Gastroesophageal sphincter (tissue), 4 donors: ENCODE results near the gene ZBED4. TPM values are rescaled to one million over a fixed set of nuclear protein-coding genes. Genes with fewer than 3 reads are reported as not detected.

Experiments used
- ATAC-seq: fragments of 150-250 bp; one replicate; pipeline ENCODE4 v1.9.1; 2016; ENCODE audit warnings: mild to moderate bottlenecking, moderate library complexity
- H3K27ac ChIP-seq, 4 donors: fragments of 200-600 bp; sonication (generic) in 3 of 4; 1 replicate in 3 of 4; 2 replicates in 1 of 4; pipeline ENCODE4 v1.5.1; 2016 to 2019
- H3K27me3 ChIP-seq: fragments of 200-600 bp; sonication (generic); one replicate; pipeline ENCODE4 v1.5.1; 2019
- H3K36me3 ChIP-seq, 2 donors: fragments of 200-600 bp; sonication (generic); one replicate each; pipeline ENCODE4 v1.5.1; 2019; ENCODE audit warnings: control low read depth in 1 of 2
- H3K4me1 ChIP-seq, 3 donors: fragments of 200-600 bp; sonication (generic); 1 replicate in 2 of 3; 2 replicates in 1 of 3; pipeline ENCODE4 v1.5.1; 2016 to 2019; ENCODE audit warnings: control low read depth in 2 of 3
- H3K4me3 ChIP-seq, 2 donors: fragments of 200-600 bp; sonication (generic); one replicate each; pipeline ENCODE4 v1.5.1; 2019; ENCODE audit warnings: mild to moderate bottlenecking in 1 of 2, moderate library complexity in 1 of 2
- H3K9me3 ChIP-seq, 3 donors: fragments of 200-600 bp; sonication (generic); one replicate each; pipeline ENCODE4 v1.5.1; 2017 to 2019; ENCODE audit warnings: control low read depth in 2 of 3
- EP300 ChIP-seq: sonication (generic); formaldehyde crosslinking; IDR thresholded peaks from one replicate; pipeline ENCODE4 v1.6.1; 2017; ENCODE audit warnings: antibody characterized with exemption, mild to moderate bottlenecking
- POLR2A ChIP-seq, 2 donors: fragments of 450-650 bp; IDR thresholded peaks; one replicate each; pipeline ENCODE4 v1.6.1; 2017; ENCODE audit warnings: antibody characterized with exemption in 2 of 2, mild to moderate bottlenecking in 2 of 2, moderate library complexity in 1 of 2
- POLR2AphosphoS5 ChIP-seq: sonication (generic); formaldehyde crosslinking; IDR thresholded peaks from one replicate; pipeline ENCODE4 v1.6.1; 2017; ENCODE audit warnings: antibody characterized with exemption
- WGBS, 2 donors: methylation state at CpG; one replicate each; pipeline ENCODE4 v1.1.5; 2018; ENCODE audit warnings: low coverage in 1 of 2; 5-methylcytosine and 5-hydroxymethylcytosine counted together
- total RNA-seq, 4 donors: library from RNA; depleted of rRNA; stranded (reverse); fragments of >200 nt; gene quantifications; one replicate each; pipeline ENCODE4 v1.1.0, GENCODE V29; 2016
- TF ChIP-seq, protein P1 (sequence below), 4 experiments: fragments of 200-600 bp in 2 of 4; fragments of 450-650 bp in 2 of 4; sonication (generic) in 1 of 4; IDR thresholded peaks; one replicate each; pipeline ENCODE4 v1.5.1; 2017 to 2019; ENCODE audit warnings: antibody characterized with exemption in 4 of 4, mild to moderate bottlenecking in 2 of 4, moderate library complexity in 2 of 4

ZBED4 gene
- total RNA-seq, 4 donors from 2014 or later = 6.9 to 12.3 (median 7.1) TPM

DNA sequence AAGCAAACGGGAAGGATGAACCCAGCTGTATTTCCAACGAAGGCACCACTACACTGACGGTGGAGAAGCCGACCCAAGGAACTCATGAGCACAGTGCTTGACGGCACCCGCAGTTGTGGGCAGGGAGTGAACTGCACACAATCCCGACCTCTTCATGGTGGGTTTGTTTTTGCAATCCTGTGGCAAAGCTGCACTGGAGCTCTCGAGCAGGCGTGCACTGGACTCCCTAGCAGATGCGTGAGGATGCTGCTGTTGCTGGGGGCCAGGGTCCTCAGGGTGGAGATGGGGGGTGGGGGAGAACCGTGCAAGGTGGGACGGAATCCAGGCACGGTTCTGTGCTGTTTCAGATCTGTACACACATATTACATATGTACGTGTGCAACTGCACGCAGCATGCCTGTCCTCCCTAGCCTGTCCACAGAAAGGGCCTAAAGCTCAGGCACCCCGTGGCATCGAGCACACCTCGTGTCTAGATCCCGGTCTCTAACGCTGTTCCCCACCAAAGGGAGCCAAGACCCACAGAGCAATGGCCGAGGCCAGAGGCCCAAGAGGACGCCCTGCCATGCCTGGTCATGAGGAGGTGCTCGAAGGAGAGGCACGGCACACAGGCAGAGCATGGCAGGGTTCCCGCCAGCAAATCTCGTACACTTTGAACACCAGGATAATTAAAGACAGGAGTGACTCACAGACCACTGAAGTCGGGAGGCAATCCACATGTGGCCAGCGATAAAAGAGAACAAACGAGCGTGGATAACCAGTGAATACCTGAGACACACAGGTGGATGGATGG, 47.0 kb downstream of the ZBED4 start:
- no peaks in the 10 kb centered on the region for H3K4me1 ChIP-seq
- no peak overlapping the region for H3K4me3 ChIP-seq
- TF ChIP-seq EP300 = no peak
- TF ChIP-seq, protein P1, sequence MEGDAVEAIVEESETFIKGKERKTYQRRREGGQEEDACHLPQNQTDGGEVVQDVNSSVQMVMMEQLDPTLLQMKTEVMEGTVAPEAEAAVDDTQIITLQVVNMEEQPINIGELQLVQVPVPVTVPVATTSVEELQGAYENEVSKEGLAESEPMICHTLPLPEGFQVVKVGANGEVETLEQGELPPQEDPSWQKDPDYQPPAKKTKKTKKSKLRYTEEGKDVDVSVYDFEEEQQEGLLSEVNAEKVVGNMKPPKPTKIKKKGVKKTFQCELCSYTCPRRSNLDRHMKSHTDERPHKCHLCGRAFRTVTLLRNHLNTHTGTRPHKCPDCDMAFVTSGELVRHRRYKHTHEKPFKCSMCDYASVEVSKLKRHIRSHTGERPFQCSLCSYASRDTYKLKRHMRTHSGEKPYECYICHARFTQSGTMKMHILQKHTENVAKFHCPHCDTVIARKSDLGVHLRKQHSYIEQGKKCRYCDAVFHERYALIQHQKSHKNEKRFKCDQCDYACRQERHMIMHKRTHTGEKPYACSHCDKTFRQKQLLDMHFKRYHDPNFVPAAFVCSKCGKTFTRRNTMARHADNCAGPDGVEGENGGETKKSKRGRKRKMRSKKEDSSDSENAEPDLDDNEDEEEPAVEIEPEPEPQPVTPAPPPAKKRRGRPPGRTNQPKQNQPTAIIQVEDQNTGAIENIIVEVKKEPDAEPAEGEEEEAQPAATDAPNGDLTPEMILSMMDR (IDR thresholded peaks at IDR 0.05) = no peak
- TF ChIP-seq POLR2AphosphoS5 = no peak
- TF ChIP-seq POLR2A (IDR thresholded peaks at IDR 0.05) = no peak
- WGBS, 2 donors = 70 to 73% methylated on average over 7 to 11 of the region's 30 CpGs
- H3K36me3 ChIP-seq = peaks cover 0 to 84% of the 10 kb centered on the region in 2 donors
- H3K27ac ChIP-seq = no peak overlapping the region
- no peaks in the 10 kb centered on the region for H3K9me3 ChIP-seq
- H3K27me3 ChIP-seq = no peaks in the 10 kb centered on the region
- ATAC-seq = no peak

GRCh38 chr22:49901457-49901856, 47.8 kb downstream of the ZBED4 start:
- Histone ChIP-seq H3K36me3 (peaks cover 0 to 92% of the 10 kb centered on the region in 2 donors), H3K4me3 (no peak overlapping the region), H3K9me3 (no peaks in the 10 kb centered on the region), H3K27ac (no peak overlapping the region), H3K27me3 (no peaks in the 10 kb centered on the region), H3K4me1 (no peaks in the 10 kb centered on the region)
- 83 to 98% methylated on average over 5 to 6 of the region's 11 CpGs for WGBS, 2 donors
- no peak for TF ChIP-seq POLR2AphosphoS5
- TF ChIP-seq EP300 = no peak
- no peak for TF ChIP-seq POLR2A (IDR thresholded peaks at IDR 0.05)
- TF ChIP-seq, protein P1 (IDR thresholded peaks at IDR 0.05) = no peak
- no peak for ATAC-seq

DNA sequence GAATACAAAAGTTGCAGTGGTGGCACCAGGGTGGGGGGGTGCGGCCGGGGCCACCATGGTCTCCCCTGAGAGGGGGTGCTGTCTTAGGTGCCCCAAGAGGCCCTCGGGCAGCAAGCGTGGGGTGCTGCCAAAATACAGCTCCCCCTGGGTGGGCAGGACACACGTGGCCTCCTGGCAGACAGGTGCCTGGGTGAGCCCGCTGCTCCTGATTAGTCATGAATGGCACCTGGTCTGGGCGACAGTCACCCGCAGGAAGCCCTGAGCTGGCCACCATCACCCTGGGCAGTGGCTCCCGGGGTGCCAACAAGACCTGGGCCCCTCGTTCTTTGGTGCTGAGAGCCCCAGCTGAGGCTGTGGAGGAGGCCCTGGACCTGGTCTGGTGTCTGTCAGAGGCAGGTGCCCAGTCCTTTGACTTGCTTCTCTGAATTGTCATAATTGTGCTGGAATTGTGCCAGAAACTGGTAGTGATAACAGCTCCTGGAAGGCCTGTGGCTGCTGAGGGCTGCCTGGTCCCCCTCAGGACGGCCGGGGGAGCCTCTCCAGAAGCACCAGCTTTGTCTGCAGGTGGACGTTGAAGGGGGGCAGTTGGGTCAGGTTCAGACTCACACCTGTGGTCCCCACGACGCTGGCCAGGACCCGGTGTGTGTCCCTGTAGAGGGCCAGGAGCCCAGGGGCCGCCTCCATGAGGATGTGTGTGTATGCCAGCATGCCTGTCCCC, 49.8 kb downstream of the ZBED4 start:
- no peak for ATAC-seq
- Histone ChIP-seq H3K4me1 (no peaks in the 10 kb centered on the region), H3K4me3 (no peak overlapping the region), H3K36me3 (peaks cover 0 to 98% of the 10 kb centered on the region in 2 donors), H3K9me3 (no peaks in the 10 kb centered on the region), H3K27me3 (no peaks in the 10 kb centered on the region), H3K27ac (no peak overlapping the region)
- TF ChIP-seq POLR2AphosphoS5 (no peak), EP300 (no peak), POLR2A (IDR thresholded peaks at IDR 0.05) (no peak)
- TF ChIP-seq, protein P1 (IDR thresholded peaks at IDR 0.05) = no peak
- WGBS, 2 donors = 87% methylated on average over 3 of the region's 17 CpGs; no CpG with 5 or more reads in 1 of the 2 donors

DNA sequence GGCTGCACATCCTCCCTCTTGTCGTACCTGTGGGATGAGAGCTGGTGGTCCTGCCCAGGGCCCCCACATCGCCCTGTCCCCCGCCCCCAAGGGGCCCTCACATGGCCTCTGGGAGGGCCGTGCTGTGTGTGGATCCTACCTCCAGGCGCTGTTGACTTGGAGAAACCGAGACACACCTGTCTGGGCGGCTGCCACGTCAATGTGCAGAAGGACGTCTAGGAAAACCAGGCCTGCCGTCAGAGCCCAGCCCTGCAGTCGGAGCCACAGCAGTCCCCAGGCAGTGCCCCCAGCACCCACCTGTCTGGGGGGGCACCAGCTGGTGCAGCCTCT, 50.4 kb downstream of the ZBED4 start:
- ATAC-seq = no peak
- Histone ChIP-seq H3K36me3 (peaks cover 0 to 98% of the 10 kb centered on the region in 2 donors), H3K9me3 (no peaks in the 10 kb centered on the region), H3K4me3 (no peak overlapping the region), H3K4me1 (no peaks in the 10 kb centered on the region), H3K27ac (no peak overlapping the region), H3K27me3 (no peaks in the 10 kb centered on the region)
- TF ChIP-seq POLR2A (IDR thresholded peaks at IDR 0.05) (no peak), EP300 (no peak), POLR2AphosphoS5 (no peak)
- TF ChIP-seq, protein P1 (IDR thresholded peaks at IDR 0.05) = no peak
- no CpG with 5 or more reads among the region's 11 CpGs for WGBS, 2 donors

- Histone ChIP-seq H3K27me3 (no peaks in the 10 kb centered on the region), H3K27ac (no peak overlapping the region), H3K4me3 (no peak overlapping the region), H3K4me1 (no peaks in the 10 kb centered on the region), H3K9me3 (no peaks in the 10 kb centered on the region), H3K36me3 (peaks cover 0 to 98% of the 10 kb centered on the region in 2 donors)
- WGBS, 2 donors = 80 to 100% methylated on average over 1 to 6 of the region's 18 CpGs
- TF ChIP-seq EP300 (no peak), POLR2AphosphoS5 (no peak), POLR2A (IDR thresholded peaks at IDR 0.05) (no peak)
- TF ChIP-seq, protein P1 (IDR thresholded peaks at IDR 0.05) = no peak
- ATAC-seq = no peak
These were observed 51.8 kb downstream of the ZBED4 start for GRCh38 chr22:49905465-49905864.
